PC-9 (cell line): ENCODE results near the gene BRWD1. TPM values are rescaled to one million over a fixed set of nuclear protein-coding genes. Genes with fewer than 3 reads are reported as not detected.

Source experiments
- BruUV-seq: library from RNA; stranded (reverse); fragments of 400-500 nt; replicated peaks from 2 replicates; lab custom pipeline; 2021; lab: Mats Ljungman, UMichigan
- CTCF ChIA-PET: fragments of 300-600 bp; sonication (Branson Sonifier 250); formaldehyde crosslinking; loops from one replicate; lab custom pipeline; 2022; ENCODE audit warnings: antibody characterized with exemption; lab: Charles Lee
- POLR2A ChIA-PET: fragments of 300-600 bp; sonication (Branson Sonifier 250); formaldehyde crosslinking; loops from one replicate; lab custom pipeline; 2022; ENCODE audit warnings: antibody characterized with exemption; ENCODE audit not compliant: unreplicated experiment; lab: Charles Lee
- DNase-seq, 2 experiments: peaks; one replicate each; pipeline versions ENCODE4 v3.0.0 to v3.0.0-alpha.2; 2015 to 2022; ENCODE audit warnings: mixed read lengths in 1 of 2
- H2AFZ ChIP-seq: fragments of 200-600 bp; sonication (generic); 2 replicates; pipeline ENCODE4 v1.8.1; 2017; ENCODE audit warnings: antibody characterized with exemption
- H3F3A ChIP-seq: fragments of 200-600 bp; sonication (generic); 2 replicates; pipeline ENCODE4 v1.8.1; 2017; ENCODE audit warnings: antibody characterized with exemption, mild to moderate bottlenecking, low read depth; ENCODE audit not compliant: insufficient read depth
- H3K27ac ChIP-seq: fragments of 200-600 bp; sonication (generic); 2 replicates; pipeline ENCODE4 v1.6.1; 2016; ENCODE audit warnings: mixed run types
- H3K27me3 ChIP-seq: fragments of 200-600 bp; sonication (generic); 2 replicates; pipeline ENCODE4 v1.6.1; 2016; ENCODE audit warnings: low read depth, mixed run types; ENCODE audit not compliant: insufficient read depth
- H3K36me3 ChIP-seq: fragments of 200-600 bp; sonication (generic); 2 replicates; pipeline ENCODE4 v1.6.1; 2016; ENCODE audit warnings: low read depth, mixed run types
- H3K4me1 ChIP-seq: fragments of 200-600 bp; sonication (generic); replicated peaks from 2 replicates; pipeline ENCODE4 v1.6.1; 2016; ENCODE audit warnings: mixed run types; ENCODE audit not compliant: insufficient read depth
- H3K4me2 ChIP-seq: fragments of 200-600 bp; sonication (generic); 2 replicates; pipeline ENCODE4 v1.6.1; 2017; ENCODE audit warnings: mixed run types
- H3K4me3 ChIP-seq: fragments of 200-600 bp; sonication (generic); 2 replicates; pipeline ENCODE4 v1.6.1; 2016; ENCODE audit warnings: mixed run types
- H3K79me2 ChIP-seq: fragments of 200-600 bp; sonication (generic); 2 replicates; pipeline ENCODE4 v1.6.1; 2017; ENCODE audit warnings: low read depth, mixed run types
- H3K9me2 ChIP-seq: fragments of 200-600 bp; sonication (generic); 2 replicates; pipeline ENCODE4 v1.8.1; 2017; ENCODE audit warnings: mild to moderate bottlenecking; ENCODE audit not compliant: insufficient read depth
- H3K9me3 ChIP-seq: fragments of 200-600 bp; sonication (generic); 2 replicates; pipeline ENCODE4 v1.8.1; 2016; ENCODE audit warnings: low read depth; ENCODE audit not compliant: insufficient read depth
- H4K20me1 ChIP-seq: fragments of 200-600 bp; sonication (generic); 2 replicates; pipeline ENCODE4 v1.8.1; 2017; ENCODE audit not compliant: insufficient read depth
- CTCF ChIP-seq: fragments of 200-600 bp; sonication (generic); conservative IDR thresholded peaks from 2 replicates; pipeline ENCODE4 v1.6.1; 2017; ENCODE audit warnings: mixed run types, antibody characterized with exemption, mild to moderate bottlenecking, moderate library complexity
- EZH2 ChIP-seq: fragments of 200-600 bp; sonication (generic); IDR thresholded peaks from 2 replicates; pipeline ENCODE4 v1.8.0; 2017; ENCODE audit warnings: antibody characterized with exemption, low read depth
- intact Hi-C: fragments of 100-400 bp; cut with micrococcal nuclease; formaldehyde crosslinking; loops from one replicate; pipeline ENCODE4 v1.10.0; 2022; ENCODE audit not compliant: unreplicated experiment
- total RNA-seq: library from RNA; stranded (reverse); gene quantifications from 2 replicates; pipeline ENCODE4 v1.2.3, GENCODE V29; 2021

The BRWD1 gene
- total RNA-seq, 1 experiment from 2014 or later: 42.9 TPM

GRCh38 chr21:39348355-39349210, 35.2 kb upstream of the BRWD1 start, which contains the start of gene HMGN1:
TSS of gene HMGN1 (minus strand) at chr21:39349088. CDS start at chr21:39348917, 171 bp downstream.
- intact Hi-C loops: loop anchor here (1.0 kb wide), 3 partner anchors 32 to 40 kb away; a partner anchor contains a TSS
- ChIA-PET POLR2A (interaction anchor here (0.6 kb wide), 2 partner anchors 46 to 60 kb away, joined by 3 to 25 read pairs; no protein-coding TSS in a partner anchor), CTCF (no interaction called here)
- peaks cover 21% of the 10 kb centered on the region for H4K20me1 ChIP-seq
- peak within 1 kb of the TSS; percentile 85 for H3K27ac ChIP-seq
- H3K9me3 ChIP-seq: no peaks in the 10 kb centered on the region
- no peaks in the 10 kb centered on the region for H3K9me2 ChIP-seq
- H3K4me3 ChIP-seq: peak within 1 kb of the TSS; percentile 92
- no peaks in the 10 kb centered on the region for H3K27me3 ChIP-seq
- TF ChIP-seq EZH2 (no peak), CTCF (no peak)
- peak; percentile 58 to 83 for DNase-seq
- peak within 1 kb of the TSS; percentile 97 for H3K4me2 ChIP-seq
- peaks cover 31% of the 10 kb centered on the region for H3F3A ChIP-seq
- peaks cover 32% of the 10 kb centered on the region for H3K4me1 ChIP-seq
- H3K36me3 ChIP-seq: peaks cover 26% of the 10 kb centered on the region
- peak within 1 kb of the TSS; percentile 83 for H2AFZ ChIP-seq
- BruUV-seq: no TSS peak
- H3K79me2 ChIP-seq: peaks cover 48% of the 10 kb centered on the region

- ChIA-PET POLR2A (no interaction called here), CTCF (interaction anchor here (0.5 kb wide), 1 partner anchor 39 kb away, joined by 7 read pairs; no protein-coding TSS in a partner anchor)
- H4K20me1 ChIP-seq: peaks cover 21% of the 10 kb centered on the region
- H3K9me2 ChIP-seq: no peaks in the 10 kb centered on the region
- no peaks in the 10 kb centered on the region for H3K27me3 ChIP-seq
- no peaks in the 10 kb centered on the region for H3K9me3 ChIP-seq
- peak overlapping the region; percentile 84 for H3K4me2 ChIP-seq
- TF ChIP-seq CTCF (no peak), EZH2 (no peak)
- peaks cover 31% of the 10 kb centered on the region for H3K36me3 ChIP-seq
- peaks cover 32% of the 10 kb centered on the region for H3K4me1 ChIP-seq
- H3K27ac ChIP-seq: peak overlapping the region; percentile 67
- intact Hi-C loops: no loop called here
- H3F3A ChIP-seq: peaks cover 36% of the 10 kb centered on the region
- no TSS peak for BruUV-seq
- DNase-seq: no peak
- peak overlapping the region; percentile 92 for H3K4me3 ChIP-seq
- H2AFZ ChIP-seq: no peak overlapping the region
- peaks cover 48% of the 10 kb centered on the region for H3K79me2 ChIP-seq
Observed at GRCh38 chr21:39348040-39348354, 34.6 kb upstream of the BRWD1 start.

GRCh38 chr21:39347537-39347936, 34.1 kb upstream of the BRWD1 start:
- Histone ChIP-seq H3K9me3 (no peaks in the 10 kb centered on the region), H3K4me3 (peak overlapping the region; percentile 92), H3K4me1 (peaks cover 32% of the 10 kb centered on the region), H3K4me2 (peak overlapping the region; percentile 84), H3K36me3 (peaks cover 31% of the 10 kb centered on the region), H3K27me3 (no peaks in the 10 kb centered on the region), H3K27ac (no peak overlapping the region), H3F3A (peaks cover 36% of the 10 kb centered on the region), H3K79me2 (peaks cover 48% of the 10 kb centered on the region), H2AFZ (no peak overlapping the region), H4K20me1 (peaks cover 21% of the 10 kb centered on the region), H3K9me2 (no peaks in the 10 kb centered on the region)
- intact Hi-C loops: no loop called here
- ChIA-PET CTCF (interaction anchor here (0.5 to 1.1 kb wide), 2 partner anchors 40 kb away, joined by 3 to 7 read pairs; no protein-coding TSS in a partner anchor), POLR2A (no interaction called here)
- BruUV-seq: TSS peak; percentile 44
- DNase-seq: no peak
- TF ChIP-seq CTCF (no peak), EZH2 (no peak)
